ENCODE results near the gene EFCAB7.

- TF ChIP-seq EP300 (IDR thresholded peaks at IDR 0.05) = no peak
- TF ChIP-seq, protein P1, sequence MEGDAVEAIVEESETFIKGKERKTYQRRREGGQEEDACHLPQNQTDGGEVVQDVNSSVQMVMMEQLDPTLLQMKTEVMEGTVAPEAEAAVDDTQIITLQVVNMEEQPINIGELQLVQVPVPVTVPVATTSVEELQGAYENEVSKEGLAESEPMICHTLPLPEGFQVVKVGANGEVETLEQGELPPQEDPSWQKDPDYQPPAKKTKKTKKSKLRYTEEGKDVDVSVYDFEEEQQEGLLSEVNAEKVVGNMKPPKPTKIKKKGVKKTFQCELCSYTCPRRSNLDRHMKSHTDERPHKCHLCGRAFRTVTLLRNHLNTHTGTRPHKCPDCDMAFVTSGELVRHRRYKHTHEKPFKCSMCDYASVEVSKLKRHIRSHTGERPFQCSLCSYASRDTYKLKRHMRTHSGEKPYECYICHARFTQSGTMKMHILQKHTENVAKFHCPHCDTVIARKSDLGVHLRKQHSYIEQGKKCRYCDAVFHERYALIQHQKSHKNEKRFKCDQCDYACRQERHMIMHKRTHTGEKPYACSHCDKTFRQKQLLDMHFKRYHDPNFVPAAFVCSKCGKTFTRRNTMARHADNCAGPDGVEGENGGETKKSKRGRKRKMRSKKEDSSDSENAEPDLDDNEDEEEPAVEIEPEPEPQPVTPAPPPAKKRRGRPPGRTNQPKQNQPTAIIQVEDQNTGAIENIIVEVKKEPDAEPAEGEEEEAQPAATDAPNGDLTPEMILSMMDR (IDR thresholded peaks at IDR 0.05) = no peak
Observed at GRCh38 chr1:63592536-63593302, 69.4 kb downstream of the EFCAB7 start.

Data from ovary (tissue), 3 donors.